ENCODE results near the gene PIK3R2.

PIK3R2 gene

DNA sequence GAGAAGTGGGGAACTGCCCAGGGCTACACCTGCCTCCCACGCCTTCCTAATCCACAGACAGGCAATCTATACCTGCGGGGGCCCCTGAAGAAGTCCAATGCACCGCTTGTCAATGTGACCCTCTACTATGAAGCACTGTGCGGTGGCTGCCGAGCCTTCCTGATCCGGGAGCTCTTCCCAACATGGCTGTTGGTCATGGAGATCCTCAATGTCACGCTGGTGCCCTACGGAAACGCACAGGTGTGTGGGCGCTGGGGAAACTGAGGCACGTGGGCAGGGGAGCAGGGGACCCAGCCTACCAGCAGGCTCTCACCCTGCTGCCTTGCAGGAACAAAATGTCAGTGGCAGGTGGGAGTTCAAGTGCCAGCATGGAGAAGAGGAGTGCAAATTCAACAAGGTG, 22.0 kb downstream of the PIK3R2 start:
- DNase-seq = no peak

GRCh38 chr19:18176367-18177310, 23.7 kb downstream of the PIK3R2 start:
- DNase-seq = no peak

- DNase-seq = no peak
Measured at GRCh38 chr19:18179957-18180356, 27.0 kb downstream of the PIK3R2 start.

GRCh38 chr19:18183529-18183928, 30.6 kb downstream of the PIK3R2 start:
- DNase-seq = no peak

- no peak for DNase-seq
Measured at GRCh38 chr19:18185538-18185937, 32.6 kb downstream of the PIK3R2 start.

- no peak for DNase-seq
Measured at GRCh38 chr19:18190278-18190677, 37.3 kb downstream of the PIK3R2 start.

DNA sequence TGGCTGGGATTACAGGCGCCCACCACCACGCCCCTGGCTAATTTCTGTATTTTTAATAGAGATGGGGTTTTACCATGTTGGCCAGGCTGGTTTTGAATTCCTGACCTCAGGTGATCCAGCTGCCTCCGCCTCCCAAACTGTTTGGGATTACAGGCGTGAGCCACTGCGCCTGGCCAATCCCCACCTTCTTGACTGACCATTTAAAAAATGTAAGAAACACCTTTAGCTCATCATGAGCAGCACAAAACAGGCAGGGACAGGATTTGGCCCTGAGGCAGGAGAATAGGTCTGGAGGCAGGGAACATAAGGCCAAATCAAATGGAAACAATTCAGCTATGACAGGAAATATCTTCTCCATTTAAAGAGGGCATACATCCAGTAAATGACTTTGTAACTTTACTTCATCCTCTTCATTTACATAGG, 38.7 kb downstream of the PIK3R2 start:
- DNase-seq = no peak

- DNase-seq = peak; percentile 99
Measured at GRCh38 chr19:18192673-18193387, 39.9 kb downstream of the PIK3R2 start, which contains the start of gene MPV17L2. Gene MPV17L2 (plus strand): TSS chr19:18193218. CDS start chr19:18193282, 64 bp downstream.

- no peak for DNase-seq
Measured at GRCh38 chr19:18193388-18194180, 40.6 kb downstream of the PIK3R2 start.

DNA sequence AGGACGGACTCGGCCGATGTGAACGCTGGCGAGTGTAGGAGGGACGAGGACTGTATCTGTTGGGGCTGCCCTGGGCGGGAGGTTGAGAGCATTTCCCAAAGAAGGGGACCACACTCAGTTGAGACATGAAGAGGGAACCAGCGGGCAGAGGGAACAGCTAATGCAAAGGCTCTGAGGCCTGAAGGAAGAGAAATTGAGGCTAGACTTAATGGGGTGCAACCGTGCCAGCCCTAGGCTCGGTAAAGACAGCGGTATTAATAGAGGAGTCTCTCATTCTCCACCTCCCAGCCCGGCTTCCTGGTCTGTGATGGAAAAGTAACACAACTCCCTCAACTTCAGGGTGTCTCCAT, 41.2 kb downstream of the PIK3R2 start:
- no peak for DNase-seq

DNA sequence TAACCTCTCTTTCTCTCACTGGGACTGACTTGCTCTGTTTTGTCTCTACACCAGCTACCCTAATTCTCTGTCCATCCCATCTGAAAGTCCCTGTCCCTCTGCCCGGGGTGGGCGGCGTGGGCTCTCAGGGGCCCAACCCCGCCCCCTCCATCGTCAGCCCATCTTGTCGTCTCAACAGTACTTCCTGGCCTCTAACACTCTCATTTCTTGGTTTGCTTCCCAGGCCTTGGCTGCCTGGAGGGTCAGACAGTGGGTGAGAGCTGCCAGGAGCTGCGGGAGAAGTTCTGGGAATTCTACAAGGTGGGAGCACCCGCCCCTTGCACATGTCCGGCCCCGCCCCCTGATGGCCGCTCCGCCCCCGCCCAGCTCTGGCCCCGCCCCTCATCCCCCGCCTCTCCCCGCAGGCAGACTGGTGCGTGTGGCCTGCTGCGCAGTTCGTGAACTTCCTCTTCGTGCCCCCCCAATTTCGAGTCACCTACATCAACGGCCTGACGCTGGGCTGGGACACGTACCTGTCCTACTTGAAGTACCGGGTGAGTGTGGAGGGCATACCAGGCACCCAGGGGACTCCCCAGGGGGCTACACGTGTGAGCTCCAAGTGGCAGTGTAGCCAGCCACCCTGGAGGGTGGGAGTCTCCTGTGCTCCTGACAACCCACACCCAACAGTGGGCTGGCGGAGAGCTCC, 41.7 kb downstream of the PIK3R2 start:
- no peak for DNase-seq

DNA sequence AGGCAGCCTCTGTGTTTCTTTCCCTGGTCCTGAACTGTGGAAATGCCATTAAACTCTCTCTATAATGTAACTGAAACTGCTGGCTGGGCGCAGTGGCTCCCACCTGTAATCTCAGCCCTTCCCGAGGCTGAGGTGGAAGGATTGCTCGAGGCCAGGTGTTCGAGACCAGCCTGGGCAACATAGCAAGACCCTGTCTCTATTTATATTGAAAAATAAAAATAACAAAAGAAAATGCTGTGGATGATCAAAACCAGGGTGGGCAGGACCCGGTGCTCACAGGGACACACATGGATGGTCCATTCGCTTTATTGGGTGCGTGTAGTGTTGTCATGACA, 43.5 kb downstream of the PIK3R2 start:
- DNase-seq = no peak

GRCh38 chr19:18197306-18197705, 44.3 kb downstream of the PIK3R2 start:
- no peak for DNase-seq

DNA sequence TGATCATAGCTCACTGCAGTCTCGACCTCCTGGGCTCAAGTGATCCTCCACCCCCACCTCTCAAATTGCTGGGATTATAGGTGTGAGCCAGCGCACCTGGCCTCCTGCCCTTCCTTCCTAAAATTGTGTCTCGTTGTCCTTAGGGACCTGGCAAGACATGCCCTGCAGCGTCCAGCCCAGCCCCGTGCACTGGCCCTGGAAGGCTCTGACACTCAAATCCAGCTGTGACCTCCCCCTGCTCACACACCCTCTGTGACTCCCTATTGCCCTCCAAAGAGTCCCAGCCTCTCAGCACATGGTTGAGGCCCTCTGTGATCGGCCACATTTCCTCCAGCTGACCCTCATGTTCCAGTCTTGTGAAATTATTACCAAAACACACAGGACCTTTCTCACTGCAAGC, 45.0 kb downstream of the PIK3R2 start:
- no peak for DNase-seq

- DNase-seq = no peak
Measured at GRCh38 chr19:18198374-18198773, 45.4 kb downstream of the PIK3R2 start.

DNA sequence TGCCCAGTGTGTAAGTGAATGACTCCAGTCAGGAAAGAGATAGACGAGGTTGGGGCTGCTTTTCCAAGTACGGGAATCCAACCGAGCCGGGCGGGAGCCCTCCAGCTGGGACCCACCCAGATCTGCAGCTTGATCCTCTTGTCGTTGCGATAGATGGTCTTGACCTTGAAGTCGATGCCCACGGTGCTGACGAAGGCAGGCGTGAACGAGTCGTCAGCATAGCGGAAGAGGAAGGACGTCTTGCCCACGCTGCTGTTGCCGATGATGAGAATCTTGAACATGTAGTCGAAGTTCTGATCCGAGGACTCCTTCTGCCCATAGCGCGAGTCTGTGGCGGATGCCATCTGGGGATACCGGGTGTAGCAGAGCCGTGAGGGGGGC, 49.4 kb downstream of the PIK3R2 start:
- no peak for DNase-seq

GRCh38 chr19:18202778-18203407, 49.9 kb downstream of the PIK3R2 start:
- no peak for DNase-seq

- DNase-seq = no peak
Measured at GRCh38 chr19:18203408-18203862, 50.5 kb downstream of the PIK3R2 start.

GRCh38 chr19:18203863-18204393, 51.0 kb downstream of the PIK3R2 start, which contains the start of gene RAB3A:
Gene RAB3A (minus strand): TSS chr19:18204042. CDS start chr19:18202740, 1,302 bp downstream.
- peak; percentile 100 for DNase-seq

GRCh38 chr19:18204394-18205199, 51.6 kb downstream of the PIK3R2 start:
- DNase-seq = peak; percentile 78
